GM18951 (cell line): ENCODE measurements around the gene PLIN4.
"Not testable (repeated sequence)": the region's sequence is repeated elsewhere in the genome, so short reads cannot be mapped to it uniquely, and the experiment has no call there.

ENCODE experiments used
- POLR2A ChIP-seq: IDR thresholded peaks from 4 replicates; pipeline ENCODE4 v1.6.1; 2011; ENCODE audit warnings: mild to moderate bottlenecking; ENCODE audit not compliant: insufficient read length, insufficient read depth; ENCODE audit errors: extremely low read depth
- in situ Hi-C: fragments of 300-500 bp; cut with MboI; formaldehyde crosslinking; loops from one replicate; pipeline ENCODE4 v1.12.0; 2022; ENCODE audit warnings: low sequenced_read_pairs, mixed read lengths, inconsistent platforms; ENCODE audit not compliant: unreplicated experiment

The PLIN4 gene

DNA sequence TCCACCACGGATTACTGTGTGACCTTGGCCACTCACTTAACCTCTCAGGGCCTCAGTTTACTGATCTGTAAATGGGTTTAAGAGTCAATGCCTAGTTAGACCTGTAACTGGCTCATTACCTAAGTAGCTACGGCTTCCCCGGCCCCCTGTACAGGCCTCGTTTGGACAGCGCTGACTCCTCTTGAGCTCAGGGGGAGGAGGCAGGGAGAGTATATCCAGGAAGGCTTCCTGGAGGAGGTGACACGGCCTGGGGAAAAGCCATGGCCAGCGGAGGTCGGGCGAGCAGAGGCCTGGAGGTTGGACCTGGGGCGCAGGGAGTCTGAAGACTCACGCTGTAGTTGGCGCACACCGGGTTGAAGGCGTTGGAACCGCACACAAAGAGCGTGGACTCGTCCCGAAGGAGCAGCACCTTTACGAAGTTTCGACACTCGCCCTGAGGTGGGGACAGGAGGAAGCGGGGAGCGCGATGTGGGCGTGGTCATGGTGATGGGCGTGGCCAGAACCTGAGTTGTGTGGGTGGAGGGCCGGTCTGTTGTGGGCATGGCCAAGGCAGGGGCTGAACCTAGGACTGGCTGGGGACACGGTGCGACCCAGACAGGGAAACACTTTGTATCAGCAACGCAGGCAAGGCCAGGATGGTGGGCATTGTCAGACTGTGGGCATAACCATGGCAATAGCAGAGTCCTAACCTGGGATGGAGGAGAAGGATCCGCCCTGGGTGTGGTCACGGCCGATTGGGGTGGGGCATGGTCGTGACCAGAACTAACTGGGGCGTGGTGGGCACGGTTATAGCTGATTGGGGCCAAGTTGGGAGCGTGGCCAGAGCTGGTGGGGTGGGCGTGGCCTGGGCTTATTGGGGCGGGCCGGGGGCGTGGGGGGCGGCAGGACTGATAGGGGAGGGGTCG is 37.6 kb upstream of the PLIN4 start:
- no peak for TF ChIP-seq POLR2A
- in situ Hi-C loops: no loop called here

DNA sequence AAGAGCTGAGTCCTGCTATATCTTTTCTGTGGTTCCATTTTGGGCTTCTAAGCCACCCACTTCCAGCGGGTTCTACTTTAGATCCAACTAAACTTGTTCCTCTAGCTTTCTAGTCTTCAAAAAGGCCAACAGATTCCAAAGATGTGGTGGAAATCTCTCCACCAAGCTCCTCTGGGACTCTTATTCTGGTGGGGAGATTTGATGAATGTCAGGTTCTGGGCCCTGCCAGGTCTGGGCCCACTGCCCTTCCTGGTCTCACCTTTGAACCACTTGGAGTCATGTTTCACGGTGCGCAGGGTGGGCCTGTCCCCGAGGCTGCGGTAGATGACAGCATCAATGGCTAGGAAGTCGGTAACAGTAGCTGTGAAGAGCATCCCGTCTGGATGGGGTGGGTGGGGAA is 36.4 kb upstream of the PLIN4 start:
- in situ Hi-C loops: no loop called here
- no peak for TF ChIP-seq POLR2A

GRCh38 chr19:4553775-4554174 is 35.5 kb upstream of the PLIN4 start:
- in situ Hi-C loops: no loop called here

DNA sequence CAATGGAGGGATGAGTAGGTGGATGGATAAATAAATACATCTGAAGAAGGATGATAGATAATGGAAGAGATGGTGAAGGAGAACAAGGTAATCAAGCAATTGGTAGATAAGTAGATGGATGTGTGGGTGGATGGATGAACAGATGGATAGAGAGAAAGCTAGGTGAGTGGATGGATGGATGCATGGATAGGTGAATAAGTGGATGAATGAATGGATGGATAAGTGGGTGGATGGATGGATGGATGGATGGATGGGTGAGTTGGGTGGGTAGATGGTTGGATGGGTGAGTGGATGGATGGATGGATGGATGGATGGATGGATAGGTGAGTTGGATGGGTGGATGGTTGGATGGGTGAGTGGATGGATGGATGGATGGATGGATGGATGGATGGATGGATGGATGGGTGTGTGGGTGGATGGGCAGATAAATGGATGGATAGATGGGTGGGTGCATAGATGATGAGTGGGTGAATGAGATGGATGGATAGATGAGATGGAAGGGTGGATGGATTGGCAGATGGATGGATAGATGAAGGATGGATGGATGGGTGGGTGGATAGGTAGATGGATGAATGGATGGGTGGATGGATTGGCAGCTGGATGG is 34.9 kb upstream of the PLIN4 start:
- no peak for TF ChIP-seq POLR2A
- in situ Hi-C loops: no loop called here

More at GRCh38 chr19:4553775-4554174, 35.5 kb upstream of the PLIN4 start:
- TF ChIP-seq POLR2A: no peak

GRCh38 chr19:4552525-4552819 is 34.2 kb upstream of the PLIN4 start:
- no peak for TF ChIP-seq POLR2A
- in situ Hi-C loops: no loop called here

- in situ Hi-C loops: no loop called here
- TF ChIP-seq POLR2A: no peak
Measured at GRCh38 chr19:4550479-4551050, 32.3 kb upstream of the PLIN4 start.

GRCh38 chr19:4550018-4550417 is 31.7 kb upstream of the PLIN4 start:
- in situ Hi-C loops: no loop called here
- no peak for TF ChIP-seq POLR2A

- TF ChIP-seq POLR2A: no peak
- in situ Hi-C loops: no loop called here
Measured at GRCh38 chr19:4548238-4548584, 29.9 kb upstream of the PLIN4 start.

DNA sequence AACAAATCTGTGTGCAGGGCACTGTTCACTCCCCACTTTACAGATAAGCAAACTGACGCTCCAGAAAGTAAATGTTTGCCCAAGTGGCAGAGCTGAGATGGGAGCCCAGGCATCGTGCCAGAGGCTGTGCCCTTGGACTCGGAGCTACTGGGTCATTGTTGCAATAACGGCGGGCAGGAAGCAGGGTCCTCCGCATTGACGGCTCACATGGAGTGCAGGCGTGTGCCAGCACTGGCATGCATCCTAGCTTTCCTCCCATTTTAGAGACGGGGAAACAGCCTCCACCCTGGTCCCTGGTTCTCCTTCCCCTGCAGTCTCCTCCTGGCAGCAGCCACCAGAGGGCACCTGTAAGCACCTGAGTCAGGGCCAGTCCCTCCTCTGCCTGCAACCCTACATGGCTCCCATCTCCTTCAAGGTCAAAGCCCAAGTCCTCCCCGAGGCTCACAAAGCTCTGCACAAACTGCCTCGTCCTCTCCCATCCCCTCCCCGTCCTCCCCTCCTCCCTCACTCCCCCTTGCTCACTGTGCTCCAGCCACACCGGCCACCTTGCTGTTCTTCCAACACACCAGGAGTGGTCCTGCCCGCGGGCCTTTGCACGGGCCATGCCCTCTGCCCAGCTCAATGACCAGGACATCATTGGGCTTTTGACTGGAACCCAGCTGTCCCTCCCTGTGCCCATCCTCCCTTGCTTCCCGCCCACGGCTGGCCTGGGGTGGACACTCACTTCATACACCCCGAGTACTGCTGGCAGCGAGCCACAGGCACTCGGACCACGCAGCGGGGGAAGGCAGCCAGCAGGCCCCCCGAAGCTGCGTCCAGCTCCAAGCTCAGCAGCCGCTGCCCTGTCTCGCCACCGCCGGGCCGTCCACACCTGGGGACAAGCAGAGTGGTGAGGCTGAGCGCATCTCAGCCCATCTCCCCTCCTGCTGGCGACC is 29.3 kb upstream of the PLIN4 start:
- TF ChIP-seq POLR2A: no peak
- in situ Hi-C loops: no loop called here

DNA sequence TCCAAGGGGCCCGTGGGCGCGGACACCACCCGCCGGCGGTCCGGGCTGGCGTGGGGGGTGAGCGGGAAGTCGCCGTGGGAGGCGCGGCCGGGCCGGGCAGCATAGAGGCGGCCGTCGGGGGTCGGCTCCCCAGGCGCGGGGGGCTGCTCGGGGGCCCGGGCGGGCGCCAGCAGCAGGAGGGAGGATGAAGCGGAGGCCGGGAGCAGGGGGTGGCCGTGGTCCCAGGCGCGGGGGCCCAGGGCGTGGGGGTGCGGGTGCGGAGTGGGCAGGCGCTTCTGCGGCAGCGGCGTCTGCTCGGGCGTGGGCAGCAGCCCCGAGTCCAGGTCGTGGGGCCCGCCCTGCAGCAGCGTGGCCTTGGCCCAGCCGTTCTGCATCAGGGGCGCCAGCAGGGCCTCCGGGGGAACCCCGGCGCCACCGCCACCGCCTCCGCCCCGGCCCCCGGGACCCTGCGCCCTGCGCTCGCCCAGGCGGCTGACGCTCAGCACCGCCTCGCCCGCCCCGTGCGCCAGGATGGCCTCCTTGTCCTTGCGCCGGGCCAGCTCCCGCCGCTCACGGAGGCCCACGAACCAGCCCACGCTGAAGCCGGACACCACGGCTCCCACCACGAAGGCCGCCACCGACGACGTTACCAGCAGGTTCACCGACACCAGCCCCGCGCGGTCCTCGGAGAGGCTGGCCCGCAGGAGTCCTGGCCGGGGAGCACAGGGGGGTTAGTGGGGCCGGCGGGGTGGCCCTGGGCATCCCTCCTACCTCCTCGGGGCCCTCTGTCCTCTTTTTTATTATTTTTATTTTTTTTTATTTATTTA is 25.8 kb upstream of the PLIN4 start:
- TF ChIP-seq POLR2A: no peak

GRCh38 chr19:4542896-4543841 is 24.9 kb upstream of the PLIN4 start:
- TF ChIP-seq POLR2A: no peak
- in situ Hi-C loops: no loop called here

More for the DNA sequence above, 25.8 kb upstream of the PLIN4 start:
- in situ Hi-C loops: no loop called here

GRCh38 chr19:4541806-4542145 is 23.5 kb upstream of the PLIN4 start:
- in situ Hi-C loops: not testable (repeated sequence)
